Peyer's patch (tissue), 4 donors: Measurements from ENCODE around the gene TMEM43. TPM values are rescaled to one million over a fixed set of nuclear protein-coding genes. Genes with fewer than 3 reads are reported as not detected.

ENCODE experiments used
- DNase-seq, 3 donors: peaks; one replicate each; pipeline ENCODE4 v3.0.0-alpha.2; 2017 to 2019
- H3K27ac ChIP-seq, 4 donors: fragments of 200-600 bp; sonication (generic); one replicate each; pipeline ENCODE4 v1.5.1; 2016 to 2019
- H3K27me3 ChIP-seq, 2 donors: fragments of 200-600 bp; sonication (generic); one replicate each; pipeline ENCODE4 v1.5.1; 2019
- H3K36me3 ChIP-seq, 3 donors: fragments of 200-600 bp; sonication (generic); one replicate each; pipeline ENCODE4 v1.5.1; 2016 to 2019
- H3K4me1 ChIP-seq, 4 donors: fragments of 200-600 bp; sonication (generic); one replicate each; pipeline ENCODE4 v1.5.1; 2016 to 2019
- H3K4me3 ChIP-seq, 4 donors: fragments of 200-600 bp; sonication (generic); 1 replicate in 3 of 4; 2 replicates in 1 of 4; pipeline ENCODE4 v1.5.1; 2016 to 2019; ENCODE audit warnings: mild to moderate bottlenecking in 1 of 4
- H3K9me3 ChIP-seq, 4 donors: fragments of 200-600 bp; sonication (generic); one replicate each; pipeline ENCODE4 v1.5.1; 2016 to 2019; ENCODE audit warnings: mild to moderate bottlenecking in 1 of 4
- CTCF ChIP-seq, 6 experiments: fragments of 450-650 bp in 4 of 6; fragments of 200-600 bp in 2 of 6; sonication (generic) in 1 of 6; IDR thresholded peaks; one replicate each; pipeline ENCODE4 v1.5.1; 2017 to 2019; ENCODE audit warnings: antibody characterized with exemption in 6 of 6, mild to moderate bottlenecking in 3 of 6, moderate library complexity in 1 of 6
- POLR2A ChIP-seq, 2 donors: fragments of 450-650 bp; IDR thresholded peaks; one replicate each; pipeline ENCODE4 v1.5.1; 2017; ENCODE audit warnings: antibody characterized with exemption in 2 of 2, mild to moderate bottlenecking in 2 of 2, moderate library complexity in 2 of 2
- total RNA-seq, 4 donors: library from RNA; depleted of rRNA; stranded (reverse); fragments of >200 nt; gene quantifications; one replicate each; pipeline ENCODE4 v1.1.0, GENCODE V29; 2016

Gene TMEM43
- total RNA-seq, 4 donors from 2014 or later, result 26.6 to 56.5 (median 40.3) TPM

GRCh38 chr3:14156843-14157561 lies 32.1 kb downstream of the TMEM43 start:
- H3K4me3 ChIP-seq, result no peak overlapping the region
- no peak for DNase-seq
- H3K27ac ChIP-seq, result no peak overlapping the region
- no peaks in the 10 kb centered on the region for H3K4me1 ChIP-seq
- H3K27me3 ChIP-seq, result no peaks in the 10 kb centered on the region
- peaks cover 0 to under 1% (median 0%) of the 10 kb centered on the region in 4 donors for H3K9me3 ChIP-seq
- TF ChIP-seq POLR2A (IDR thresholded peaks at IDR 0.05) (no peak), CTCF (IDR thresholded peaks at IDR 0.05) (no peak)
- peaks cover 0 to 92% (median 0%) of the 10 kb centered on the region in 3 donors for H3K36me3 ChIP-seq

- Histone ChIP-seq H3K4me1 (no peaks in the 10 kb centered on the region), H3K36me3 (peaks cover 0 to 92% (median 0%) of the 10 kb centered on the region in 3 donors)
These were observed 33.1 kb downstream of the TMEM43 start for GRCh38 chr3:14157951-14158350.

GRCh38 chr3:14158370-14158769 lies 33.5 kb downstream of the TMEM43 start:
- H3K4me1 ChIP-seq, result no peaks in the 10 kb centered on the region
- H3K9me3 ChIP-seq, result peaks cover 0 to 6% (median 0%) of the 10 kb centered on the region in 4 donors
- H3K4me3 ChIP-seq, result no peak overlapping the region
- TF ChIP-seq CTCF (IDR thresholded peaks at IDR 0.05), result no peak
- no peak for TF ChIP-seq POLR2A (IDR thresholded peaks at IDR 0.05)
- DNase-seq, result no peak
- H3K27me3 ChIP-seq, result no peaks in the 10 kb centered on the region
- H3K27ac ChIP-seq, result no peak overlapping the region
- peaks cover 0 to 92% (median 0%) of the 10 kb centered on the region in 3 donors for H3K36me3 ChIP-seq

More at GRCh38 chr3:14157951-14158350, 33.1 kb downstream of the TMEM43 start:
- Histone ChIP-seq H3K27me3 (no peaks in the 10 kb centered on the region), H3K4me3 (no peak overlapping the region), H3K27ac (no peak overlapping the region), H3K9me3 (peaks cover 0 to 6% (median 0%) of the 10 kb centered on the region in 4 donors)
- TF ChIP-seq CTCF (IDR thresholded peaks at IDR 0.05), result no peak
- no peak for TF ChIP-seq POLR2A (IDR thresholded peaks at IDR 0.05)
- DNase-seq, result no peak

DNA sequence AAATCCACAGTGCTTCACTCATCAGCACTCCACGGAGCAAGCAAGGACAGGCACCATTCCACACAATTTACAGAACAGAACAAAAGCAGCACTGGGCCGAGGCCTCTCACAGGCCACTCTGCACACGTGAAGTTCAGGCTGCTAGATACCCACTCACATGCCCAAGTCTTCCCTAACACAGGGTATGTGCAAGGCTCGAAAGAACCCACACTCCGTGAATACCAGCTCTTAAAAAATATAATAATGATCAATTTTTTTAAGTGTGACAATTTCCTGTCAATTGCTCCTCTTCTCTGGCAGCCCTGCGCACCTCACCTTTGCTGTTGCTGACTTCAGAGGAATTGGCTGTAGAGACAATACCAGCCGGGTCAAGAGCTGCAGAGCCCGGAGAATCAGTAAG lies 34.6 kb downstream of the TMEM43 start:
- Histone ChIP-seq H3K27me3 (no peaks in the 10 kb centered on the region), H3K4me3 (no peak overlapping the region), H3K9me3 (peaks cover 0 to 6% (median 0%) of the 10 kb centered on the region in 4 donors), H3K36me3 (peaks cover 0 to 93% (median 0%) of the 10 kb centered on the region in 3 donors), H3K4me1 (no peaks in the 10 kb centered on the region), H3K27ac (no peak overlapping the region)
- no peak for DNase-seq
- TF ChIP-seq CTCF (IDR thresholded peaks at IDR 0.05) (no peak), POLR2A (IDR thresholded peaks at IDR 0.05) (no peak)

DNA sequence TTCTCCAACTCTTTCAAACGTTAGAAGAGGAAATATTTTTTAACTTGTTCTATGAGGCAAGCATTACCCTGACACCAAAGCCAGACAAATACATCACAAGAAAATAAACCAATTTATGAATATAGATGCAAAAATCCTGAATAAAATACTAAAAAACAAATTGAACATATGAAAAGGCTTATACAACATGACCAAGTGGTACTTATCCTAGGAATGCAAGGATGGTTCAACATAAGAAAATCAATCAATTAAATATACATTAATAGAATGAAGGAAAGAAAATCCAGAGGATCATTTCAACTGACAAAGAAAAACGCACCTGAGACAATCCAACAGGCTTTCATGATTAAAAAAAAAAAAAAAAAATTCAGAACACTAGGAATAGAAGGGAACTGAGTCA lies 36.4 kb downstream of the TMEM43 start:
- DNase-seq, result no peak
- TF ChIP-seq CTCF (IDR thresholded peaks at IDR 0.05) (no peak), POLR2A (IDR thresholded peaks at IDR 0.05) (no peak)
- H3K4me1 ChIP-seq, result no peaks in the 10 kb centered on the region
- H3K27ac ChIP-seq, result no peak overlapping the region
- no peak overlapping the region for H3K4me3 ChIP-seq
- peaks cover 0 to 100% (median 0%) of the 10 kb centered on the region in 3 donors for H3K36me3 ChIP-seq
- H3K27me3 ChIP-seq, result no peaks in the 10 kb centered on the region
- H3K9me3 ChIP-seq, result peaks cover 0 to 6% (median 0%) of the 10 kb centered on the region in 4 donors
